ENCODE data around the gene CD44.

CD44 gene

GRCh38 chr11:35136311-35136710 is 2.7 kb upstream of the CD44 start:
- in situ Hi-C loops (cut with HindIII; ENCODE audit: low sequenced_read_pairs), result no loop called here

DNA sequence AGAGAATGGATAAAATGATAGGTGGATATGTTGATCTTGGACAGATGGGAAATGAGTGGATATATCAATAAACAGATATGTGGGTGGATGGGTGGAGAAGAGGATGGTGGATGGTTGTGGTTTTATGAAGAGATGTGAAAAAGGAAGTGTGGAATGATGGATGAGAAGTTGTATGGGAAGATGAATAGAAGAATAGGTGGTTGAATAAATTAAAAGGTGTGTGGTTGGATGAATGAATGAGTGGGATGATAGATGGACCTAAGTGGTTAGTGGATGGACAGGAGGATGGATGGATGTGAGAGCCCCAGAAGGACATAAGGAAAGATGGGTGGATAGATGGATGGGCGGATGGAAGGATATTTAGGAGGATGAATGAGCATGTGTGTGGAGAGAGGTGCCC is 913 bp upstream of the CD44 start:
- in situ Hi-C loops (cut with HindIII; ENCODE audit: low sequenced_read_pairs), result no loop called here

DNA sequence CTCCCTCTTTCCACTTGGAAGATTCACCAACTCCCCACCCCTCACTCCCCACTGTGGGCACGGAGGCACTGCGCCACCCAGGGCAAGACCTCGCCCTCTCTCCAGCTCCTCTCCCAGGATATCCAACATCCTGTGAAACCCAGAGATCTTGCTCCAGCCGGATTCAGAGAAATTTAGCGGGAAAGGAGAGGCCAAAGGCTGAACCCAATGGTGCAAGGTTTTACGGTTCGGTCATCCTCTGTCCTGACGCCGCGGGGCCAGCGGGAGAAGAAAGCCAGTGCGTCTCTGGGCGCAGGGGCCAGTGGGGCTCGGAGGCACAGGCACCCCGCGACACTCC is 397 bp upstream of the CD44 start:
- in situ Hi-C loops (cut with HindIII; ENCODE audit: low sequenced_read_pairs), result no loop called here

- in situ Hi-C loops (cut with HindIII; ENCODE audit: low sequenced_read_pairs), result no loop called here
Observed at GRCh38 chr11:35139722-35140282, 831 bp downstream of the CD44 start.

GRCh38 chr11:35141071-35141470 is 2.1 kb downstream of the CD44 start:
- in situ Hi-C loops (cut with HindIII; ENCODE audit: low sequenced_read_pairs), result no loop called here

DNA sequence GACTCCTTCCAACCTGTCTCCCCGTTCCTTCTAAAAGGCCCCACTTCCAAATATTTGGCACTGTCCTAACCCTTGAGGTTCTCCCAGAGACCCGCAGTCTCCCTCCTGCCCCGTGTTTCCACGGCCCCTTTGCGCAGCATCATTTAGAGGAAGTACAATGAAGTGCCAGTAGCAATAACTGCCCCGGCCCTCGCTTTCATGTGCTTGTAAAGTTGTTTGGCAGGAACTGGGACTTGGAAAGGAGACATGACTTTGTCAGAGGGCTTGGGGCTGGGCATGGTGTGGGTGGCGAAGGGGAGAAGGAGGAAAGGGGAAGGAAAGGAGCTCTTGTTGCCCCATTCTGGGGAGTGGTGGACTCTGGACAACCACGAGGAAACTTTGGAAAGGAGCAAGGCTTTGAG is 2.6 kb downstream of the CD44 start:
- in situ Hi-C loops (cut with HindIII; ENCODE audit: low sequenced_read_pairs), result no loop called here

GRCh38 chr11:35142481-35143075 is 3.6 kb downstream of the CD44 start:
- in situ Hi-C loops (cut with HindIII; ENCODE audit: low sequenced_read_pairs), result no loop called here

GRCh38 chr11:35143297-35144135 is 4.5 kb downstream of the CD44 start:
- in situ Hi-C loops (cut with HindIII; ENCODE audit: low sequenced_read_pairs), result no loop called here

DNA sequence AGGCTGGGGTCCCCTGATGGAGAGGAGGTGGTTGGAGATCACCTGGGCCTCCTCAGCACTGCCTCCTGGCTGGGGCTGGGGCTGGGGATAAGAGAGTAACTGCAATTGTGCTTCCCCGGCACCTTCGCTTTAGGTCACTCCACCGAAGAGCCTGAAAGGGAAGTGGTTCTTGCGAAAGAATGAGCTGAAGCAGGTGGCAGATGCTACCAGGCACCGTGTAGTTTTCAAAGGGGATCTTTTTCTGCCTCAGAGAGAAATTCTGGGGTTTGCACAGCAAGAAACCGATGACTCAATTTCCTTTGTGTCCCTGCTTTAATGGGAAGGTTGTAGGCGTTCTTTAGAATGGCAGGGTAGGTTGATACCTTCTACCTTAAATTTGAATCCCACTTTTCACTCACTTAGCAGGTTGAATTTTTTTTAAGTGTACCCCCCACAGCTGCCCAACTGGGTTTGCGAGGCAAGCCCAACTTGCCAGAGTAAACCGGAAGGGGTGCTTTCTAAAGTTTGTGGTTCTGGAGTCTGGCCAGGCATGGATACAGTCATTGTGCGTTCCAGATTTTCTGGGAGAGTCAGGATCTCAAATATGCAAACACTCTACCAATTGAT is 5.3 kb downstream of the CD44 start:
- in situ Hi-C loops (cut with HindIII; ENCODE audit: low sequenced_read_pairs), result no loop called here

- in situ Hi-C loops (cut with HindIII; ENCODE audit: low sequenced_read_pairs), result no loop called here
Observed at GRCh38 chr11:35144806-35145205, 5.8 kb downstream of the CD44 start.

DNA sequence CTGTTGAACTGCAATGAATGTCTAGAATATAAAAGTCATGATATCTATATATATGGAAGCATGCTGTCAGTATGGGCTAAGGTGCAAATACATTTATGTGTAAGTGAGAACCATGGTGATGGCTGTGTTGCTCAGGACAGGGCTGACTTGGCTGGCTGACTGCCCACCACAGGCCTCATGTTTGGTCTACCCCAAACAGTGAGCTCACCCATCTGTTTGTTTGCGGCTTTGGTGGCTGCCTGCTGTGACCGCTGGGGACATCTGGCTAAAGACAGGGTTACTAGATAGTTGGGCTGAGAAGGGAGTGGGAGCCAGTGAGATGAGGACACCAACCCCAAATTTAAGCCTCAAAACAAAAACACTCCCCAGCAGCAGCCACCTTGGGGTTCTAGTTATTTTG is 6.3 kb downstream of the CD44 start:
- in situ Hi-C loops (cut with HindIII; ENCODE audit: low sequenced_read_pairs), result no loop called here

DNA sequence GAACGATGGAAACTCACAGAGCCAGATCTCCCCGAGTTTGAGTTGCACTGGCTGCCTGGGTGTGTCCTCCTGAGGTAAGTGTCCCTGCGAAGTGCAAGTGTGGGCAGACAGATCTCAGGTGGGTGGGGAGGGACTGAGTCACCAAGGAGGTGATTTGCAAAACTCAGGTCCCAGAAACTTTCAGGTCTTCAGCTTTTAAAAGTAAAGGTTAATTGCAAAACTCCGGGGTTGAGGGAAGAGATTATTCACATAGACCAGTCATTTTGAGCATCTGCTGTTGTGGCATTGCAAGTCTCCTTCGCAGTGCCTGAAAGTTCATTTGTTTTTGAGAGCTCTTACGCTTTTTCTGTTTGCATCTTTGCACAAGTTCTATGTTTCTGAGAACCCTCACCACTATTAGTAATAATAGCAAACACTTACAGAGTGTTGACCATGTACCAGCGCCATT is 7.1 kb downstream of the CD44 start:
- in situ Hi-C loops (cut with HindIII; ENCODE audit: low sequenced_read_pairs), result no loop called here

DNA sequence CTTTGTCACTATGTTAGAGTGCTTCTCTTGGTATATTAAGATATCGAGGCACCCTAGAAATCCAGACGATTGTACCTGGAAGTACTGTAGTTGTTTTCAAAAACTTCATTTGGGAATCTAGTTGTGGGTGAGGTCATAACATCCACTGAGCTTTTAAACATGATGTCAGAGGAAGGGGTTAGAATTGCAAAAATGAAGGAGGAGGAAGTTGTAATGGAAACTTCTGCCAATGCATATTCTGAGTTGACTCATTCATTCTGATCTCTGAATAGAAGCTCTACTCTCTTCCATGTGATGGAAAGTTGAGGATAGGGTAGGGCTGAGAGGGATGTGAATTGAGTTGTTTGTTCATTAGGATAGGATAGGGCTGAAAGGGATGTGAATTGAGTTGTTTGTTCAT is 7.7 kb downstream of the CD44 start:
- in situ Hi-C loops (cut with HindIII; ENCODE audit: low sequenced_read_pairs), result no loop called here

- in situ Hi-C loops (cut with HindIII; ENCODE audit: low sequenced_read_pairs), result no loop called here
Observed at GRCh38 chr11:35147235-35147634, 8.3 kb downstream of the CD44 start.

GRCh38 chr11:35148163-35148837 is 9.3 kb downstream of the CD44 start:
- in situ Hi-C loops (cut with HindIII; ENCODE audit: low sequenced_read_pairs), result no loop called here

DNA sequence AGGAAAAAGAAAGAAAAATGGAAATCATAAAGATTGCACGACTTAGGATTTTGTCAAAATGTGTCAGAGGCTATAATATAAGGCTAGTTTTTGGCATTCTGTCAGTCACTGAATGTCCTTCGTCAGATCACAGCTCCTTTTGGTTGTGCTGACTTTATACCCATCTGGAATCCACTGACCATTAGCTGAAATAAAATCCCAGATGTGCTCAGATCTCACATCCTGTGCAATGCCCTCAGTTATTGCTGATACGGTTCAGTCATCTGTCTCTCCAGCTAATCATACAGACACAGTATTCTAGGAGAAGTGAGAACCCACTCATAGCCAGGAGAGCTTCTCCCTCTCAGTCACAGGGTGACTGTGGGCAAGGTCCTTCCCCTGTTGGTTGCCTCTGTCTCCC is 11.5 kb downstream of the CD44 start:
- in situ Hi-C loops (cut with HindIII; ENCODE audit: low sequenced_read_pairs), result no loop called here

DNA sequence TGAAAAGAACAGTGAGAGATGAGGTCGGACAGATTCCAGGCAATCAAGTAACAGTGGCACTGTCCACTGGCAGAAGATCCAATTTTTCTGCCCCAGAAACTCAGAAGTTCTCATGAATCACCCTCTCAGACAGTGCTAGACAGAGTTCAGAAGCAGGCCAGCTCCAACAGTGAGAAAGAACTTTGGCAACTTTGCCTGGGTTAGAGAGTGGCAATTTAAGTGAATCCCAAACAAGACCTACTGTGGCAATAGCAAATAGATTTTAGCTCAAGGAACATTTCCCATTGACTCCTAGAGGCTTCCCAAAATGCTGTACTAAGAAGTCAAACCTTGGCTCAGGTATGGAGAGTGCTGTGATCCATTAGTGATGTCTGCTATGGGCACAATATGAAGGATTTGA is 12.3 kb downstream of the CD44 start:
- in situ Hi-C loops (cut with HindIII; ENCODE audit: low sequenced_read_pairs), result no loop called here

- in situ Hi-C loops (cut with HindIII; ENCODE audit: low sequenced_read_pairs), result no loop called here
Observed at GRCh38 chr11:35151683-35152280, 12.8 kb downstream of the CD44 start.

DNA sequence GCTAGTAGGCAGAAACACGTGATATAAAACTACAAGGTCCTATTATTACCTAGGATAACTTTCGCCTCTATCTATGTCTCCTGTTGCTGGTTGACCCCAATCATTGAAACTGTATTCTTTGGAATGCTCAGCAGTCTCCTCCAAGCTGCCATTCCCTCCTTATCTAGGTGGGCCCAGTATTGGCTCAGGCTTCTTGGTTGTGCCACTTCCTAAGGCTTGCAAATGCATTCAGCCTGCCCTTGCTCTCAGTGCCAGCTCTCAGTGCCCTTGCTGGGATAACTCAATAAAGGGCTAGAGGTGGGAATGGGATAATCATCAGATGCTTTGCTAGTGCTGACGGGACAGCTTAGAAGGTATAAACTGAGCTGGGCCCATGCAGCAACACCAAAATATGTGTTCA is 13.6 kb downstream of the CD44 start:
- in situ Hi-C loops (cut with HindIII; ENCODE audit: low sequenced_read_pairs), result no loop called here

GRCh38 chr11:35153280-35153679 is 14.3 kb downstream of the CD44 start:
- in situ Hi-C loops (cut with HindIII; ENCODE audit: low sequenced_read_pairs), result no loop called here

DNA sequence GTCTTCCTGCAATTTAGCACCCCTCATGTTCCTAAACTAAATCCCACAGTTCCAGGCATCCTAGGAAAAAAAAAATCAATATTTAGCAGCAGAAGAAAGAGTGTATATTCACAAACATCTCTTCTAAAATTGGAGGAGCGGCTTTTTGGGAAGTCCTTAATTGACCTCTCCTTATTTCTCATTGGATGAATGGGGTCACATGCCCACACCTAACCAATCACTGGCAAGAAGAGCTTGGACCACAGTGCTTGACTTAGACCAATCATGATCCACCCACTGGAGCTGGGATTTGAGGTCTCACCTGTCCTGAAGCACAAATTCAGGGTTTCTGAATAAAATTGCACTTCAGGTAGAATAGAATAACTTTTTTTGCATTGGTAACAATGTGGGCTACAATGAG is 16.0 kb downstream of the CD44 start:
- in situ Hi-C loops (cut with HindIII; ENCODE audit: low sequenced_read_pairs), result no loop called here
